HepG2 (cell line): ENCODE results near the gene STUB1. TPM values are rescaled to one million over a fixed set of nuclear protein-coding genes. Genes with fewer than 3 reads are reported as not detected.

Experiments
- ATAC-seq: fragments of 200-7000 bp; cut with Tn5 transposase; 3 replicates; pipeline ENCODE4 v1.9.1; 2020; ENCODE audit warnings: mild to moderate bottlenecking, moderate library complexity
- BruUV-seq: library from RNA; stranded (reverse); fragments of 400-500 nt; replicated peaks from 2 replicates; lab custom pipeline; 2021; lab: Mats Ljungman, UMichigan
- CTCF ChIA-PET: fragments of 300-600 bp; formaldehyde crosslinking; extraction: SDS; loops from one replicate; lab custom pipeline; 2021; ENCODE audit warnings: low total read pairs, inconsistent platforms, low intra/inter-chr PET ratio; lab: Yijun Ruan, JAX
- POLR2A ChIA-PET: fragments of 350-600 bp; sonication (Branson Sonifier 250); formaldehyde crosslinking; loops from one replicate; lab custom pipeline; 2020; ENCODE audit warnings: antibody characterized with exemption, inconsistent platforms; lab: Yijun Ruan, JAX
- DNase-seq: peaks from one replicate; pipeline ENCODE4 v3.0.0-alpha.2; 2015; ENCODE audit warnings: low spot score
- FAIRE-seq: peaks from 3 replicates; lab custom pipeline; 2011; peaks lifted over from hg19 to GRCh38; lab: Jason Lieb, UNC
- H2AFZ ChIP-seq: one replicate; pipeline ENCODE4 v1.6.1; 2011; ENCODE audit warnings: low read length, inconsistent platforms
- H3K27ac ChIP-seq: fragments of 300-600 bp; 3 replicates; pipeline ENCODE4 v1.8.0; 2011; ENCODE audit warnings: mixed run types, mild to moderate bottlenecking, mixed read lengths, low read length, inconsistent platforms; ENCODE audit not compliant: insufficient read depth; ENCODE audit errors: extremely low read length
- H3K27me3 ChIP-seq, 2 experiments: fragments of 200-600 bp in 1 of 2; 2 replicates in 1 of 2; 3 replicates in 1 of 2; pipeline versions ENCODE4 v1.6.0 to v1.8.0; 2011; ENCODE audit warnings: low read length in 2 of 2, mild to moderate bottlenecking in 2 of 2, moderate library complexity in 2 of 2, inconsistent platforms in 1 of 2; ENCODE audit not compliant: insufficient read depth in 2 of 2, control insufficient read depth in 1 of 2
- H3K36me3 ChIP-seq, 2 experiments: fragments of 200-600 bp in 1 of 2; replicated peaks in 1 of 2; 2 replicates in 1 of 2; 3 replicates in 1 of 2; pipeline versions ENCODE4 v1.5.1 to v1.8.0; 2011; ENCODE audit warnings: low read length in 2 of 2, inconsistent platforms in 1 of 2; ENCODE audit not compliant: insufficient read depth in 2 of 2, control insufficient read depth in 1 of 2
- H3K4me1 ChIP-seq: 2 replicates; pipeline ENCODE4 v1.5.1; 2012; ENCODE audit warnings: low read length, inconsistent platforms; ENCODE audit not compliant: insufficient read depth
- H3K4me2 ChIP-seq: 2 replicates; pipeline ENCODE4 v1.6.0; 2011; ENCODE audit warnings: low read depth, low read length, inconsistent platforms
- H3K4me3 ChIP-seq, 3 experiments: fragments of 200-600 bp in 1 of 3; sonication (generic), shearing (Covaris generic) in 1 of 3; replicated peaks in 1 of 3; 2 replicates each; pipeline ENCODE4 v1.5.1; 2011 to 2016; ENCODE audit warnings: low read length in 3 of 3, inconsistent platforms in 2 of 3, low read depth in 2 of 3, mild to moderate bottlenecking in 2 of 3, control low read depth in 1 of 3, mixed read lengths in 1 of 3; ENCODE audit not compliant: insufficient read depth in 1 of 3
- H3K79me2 ChIP-seq: one replicate; pipeline ENCODE4 v1.6.1; 2011; ENCODE audit warnings: low read length, inconsistent platforms; ENCODE audit not compliant: insufficient read depth
- H3K9ac ChIP-seq: 2 replicates; pipeline ENCODE4 v1.6.0; 2011; ENCODE audit warnings: mild to moderate bottlenecking, low read depth, low read length, inconsistent platforms; ENCODE audit not compliant: insufficient read depth
- H3K9me3 ChIP-seq: 2 replicates; pipeline ENCODE4 v1.5.1; 2012; ENCODE audit warnings: mild to moderate bottlenecking, low read length
- H4K20me1 ChIP-seq: 2 replicates; pipeline ENCODE4 v1.6.0; 2011; ENCODE audit warnings: inconsistent platforms, mild to moderate bottlenecking, low read length, moderate library complexity; ENCODE audit not compliant: insufficient read depth
- ERF ChIP-seq: IDR thresholded peaks from 2 replicates; pipeline ENCODE4 v1.6.1; 2018; ENCODE audit warnings: missing biosample characterization, missing genetic modification reagents
- GABPA ChIP-seq, 2 experiments: IDR thresholded peaks; 2 replicates each; pipeline ENCODE4 v1.6.1; 2011 to 2016; ENCODE audit warnings: low read depth in 2 of 2, low read length in 1 of 2, missing biosample characterization in 1 of 2, missing genetic modification characterization in 1 of 2
- IRF2 ChIP-seq: IDR thresholded peaks from 2 replicates; pipeline ENCODE4 v1.6.1; 2018; ENCODE audit warnings: missing genetic modification reagents, missing compliant biosample characterization
- MTA1 ChIP-seq: sonication (generic); formaldehyde crosslinking; IDR thresholded peaks from 2 replicates; pipeline ENCODE4 v1.4.0; 2020; ENCODE audit warnings: missing genetic modification reagents, mild to moderate bottlenecking, borderline replicate concordance
- NRL ChIP-seq: sonication (generic); formaldehyde crosslinking; IDR thresholded peaks from 2 replicates; pipeline ENCODE4 v1.5.0; 2020; ENCODE audit warnings: missing genetic modification reagents, mild to moderate bottlenecking, moderate library complexity, borderline replicate concordance
- SATB2 ChIP-seq: sonication (generic); formaldehyde crosslinking; IDR thresholded peaks from 2 replicates; pipeline ENCODE4 v1.5.0; 2020; ENCODE audit warnings: missing genetic modification reagents
- YY1 ChIP-seq: IDR thresholded peaks from 2 replicates; pipeline ENCODE4 v1.6.1; 2011; ENCODE audit warnings: low read length, low read depth, moderate library complexity, mild to moderate bottlenecking; ENCODE audit not compliant: insufficient read depth, insufficient replicate concordance
- ZNF24 ChIP-seq: fragments of 450-650 bp; IDR thresholded peaks from 2 replicates; pipeline ENCODE4 v1.6.1; 2017; ENCODE audit warnings: antibody characterized with exemption, mild to moderate bottlenecking
- WGBS: methylation state at CpG from one replicate; pipeline ENCODE4 v1.1.6; 2017; ENCODE audit warnings: low lambda C conversion rate; 5-methylcytosine and 5-hydroxymethylcytosine counted together
- in situ Hi-C: cut with HindIII; loops from 2 replicates; pipeline ENCODE4 v1.10.0; 2017; ENCODE audit warnings: low pct_unique_long_range_greater_than_20kb; ENCODE audit not compliant: extremely low pct_ligation_motif_present
- intact Hi-C: fragments of 100-400 bp; cut with micrococcal nuclease; formaldehyde crosslinking; loops from one replicate; pipeline ENCODE4 v1.10.0; 2022; ENCODE audit not compliant: unreplicated experiment
- polyA plus RNA-seq, 8 experiments: library from polyadenylated mRNA; depleted of rRNA in 3 of 8; stranded (reverse) in 7 of 8; unstranded in 1 of 8; fragments of >200 nt; fragmentation: Illumina TruSeq in 4 of 8; extraction: Trizol in 4 of 8; gene quantifications; 2 replicates each; pipeline versions ENCODE4 v1.2.1 to v1.2.3, GENCODE V29; 2011 to 2016; ENCODE audit warnings: low read depth in 4 of 8, missing spikeins in 1 of 8, mixed read lengths in 1 of 8; ENCODE audit not compliant: insufficient read depth in 1 of 8
- total RNA-seq, 5 experiments: library from RNA; depleted of rRNA; stranded (reverse); fragments of >200 nt; fragmentation: Illumina TruSeq; extraction: Trizol; gene quantifications; 2 replicates each; pipeline ENCODE4 v1.2.3, GENCODE V29; 2016; ENCODE audit warnings: low read depth in 1 of 5
- TF ChIP-seq, protein P1 (sequence below): sonication (generic); formaldehyde crosslinking; IDR thresholded peaks from 2 replicates; pipeline ENCODE4 v1.4.0; 2020; ENCODE audit warnings: missing genetic modification reagents, borderline replicate concordance
- TF ChIP-seq, protein P2 (sequence below): sonication (generic); formaldehyde crosslinking; IDR thresholded peaks from 2 replicates; pipeline ENCODE4 v1.5.0; 2020; ENCODE audit warnings: mild to moderate bottlenecking, missing genetic modification reagents, borderline replicate concordance

The STUB1 gene
- total and polyA plus RNA-seq, 2 of the 13 experiments (the other 11 are each of a cell fraction or from before 2014, with no cell fraction given): 52.9 to 78.2 TPM

- TF ChIP-seq, protein P1, sequence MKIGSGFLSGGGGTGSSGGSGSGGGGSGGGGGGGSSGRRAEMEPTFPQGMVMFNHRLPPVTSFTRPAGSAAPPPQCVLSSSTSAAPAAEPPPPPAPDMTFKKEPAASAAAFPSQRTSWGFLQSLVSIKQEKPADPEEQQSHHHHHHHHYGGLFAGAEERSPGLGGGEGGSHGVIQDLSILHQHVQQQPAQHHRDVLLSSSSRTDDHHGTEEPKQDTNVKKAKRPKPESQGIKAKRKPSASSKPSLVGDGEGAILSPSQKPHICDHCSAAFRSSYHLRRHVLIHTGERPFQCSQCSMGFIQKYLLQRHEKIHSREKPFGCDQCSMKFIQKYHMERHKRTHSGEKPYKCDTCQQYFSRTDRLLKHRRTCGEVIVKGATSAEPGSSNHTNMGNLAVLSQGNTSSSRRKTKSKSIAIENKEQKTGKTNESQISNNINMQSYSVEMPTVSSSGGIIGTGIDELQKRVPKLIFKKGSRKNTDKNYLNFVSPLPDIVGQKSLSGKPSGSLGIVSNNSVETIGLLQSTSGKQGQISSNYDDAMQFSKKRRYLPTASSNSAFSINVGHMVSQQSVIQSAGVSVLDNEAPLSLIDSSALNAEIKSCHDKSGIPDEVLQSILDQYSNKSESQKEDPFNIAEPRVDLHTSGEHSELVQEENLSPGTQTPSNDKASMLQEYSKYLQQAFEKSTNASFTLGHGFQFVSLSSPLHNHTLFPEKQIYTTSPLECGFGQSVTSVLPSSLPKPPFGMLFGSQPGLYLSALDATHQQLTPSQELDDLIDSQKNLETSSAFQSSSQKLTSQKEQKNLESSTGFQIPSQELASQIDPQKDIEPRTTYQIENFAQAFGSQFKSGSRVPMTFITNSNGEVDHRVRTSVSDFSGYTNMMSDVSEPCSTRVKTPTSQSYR (CRISPR knock-in tag): peak; percentile 34; the same call in 1 of the 2 replicates
- peak; percentile 10 for TF ChIP-seq YY1
These were observed 5.0 kb upstream of the STUB1 start, which contains the start of gene RHBDL1 (continued) for GRCh38 chr16:674968-675883.

DNA sequence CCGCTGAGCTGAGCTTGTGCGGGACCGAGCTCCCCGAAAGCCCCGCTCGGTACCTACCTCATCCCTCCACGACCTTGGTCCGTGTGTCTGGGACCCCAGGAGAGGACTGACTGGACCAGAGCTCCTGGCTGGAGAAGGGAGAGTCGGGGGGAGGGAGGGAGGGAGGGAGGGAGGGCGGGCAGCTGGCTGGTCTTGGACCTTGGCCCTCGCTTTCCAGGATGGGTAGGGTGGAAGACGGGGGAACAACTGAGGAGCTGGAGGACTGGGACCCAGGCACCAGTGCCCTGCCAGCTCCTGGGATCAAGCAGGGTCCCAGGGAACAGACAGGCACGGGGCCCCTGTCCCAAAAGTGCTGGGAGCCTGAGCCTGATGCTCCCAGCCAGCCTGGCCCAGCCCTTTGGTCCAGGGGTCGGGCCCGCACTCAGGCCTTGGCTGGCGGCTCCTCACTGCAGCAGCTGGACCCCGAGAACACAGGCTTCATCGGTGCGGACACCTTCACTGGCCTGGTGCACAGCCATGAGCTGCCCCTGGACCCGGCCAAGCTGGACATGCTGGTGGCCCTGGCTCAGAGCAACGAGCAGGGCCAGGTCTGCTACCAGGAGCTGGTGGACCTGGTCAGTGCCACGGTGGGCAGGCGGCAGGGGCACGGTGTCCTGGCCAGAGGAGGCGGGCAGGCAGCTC lies 4.2 kb upstream of the STUB1 start:
- H3K9me3 ChIP-seq: no peaks in the 10 kb centered on the region
- ChIA-PET CTCF (no interaction called here), POLR2A (interaction anchor here (0.8 to 1.9 kb wide), 6 partner anchors 8 to 44 kb away, joined by 3 to 12 read pairs (median 4); partner anchors contain the start of genes RHOT2, WDR24 and WDR90)
- no peak for DNase-seq
- intact Hi-C loops (no loop called here), in situ Hi-C loops (no loop called here)
- H2AFZ ChIP-seq: no peak overlapping the region
- peaks cover 36% of the 10 kb centered on the region for H3K4me1 ChIP-seq
- no peaks in the 10 kb centered on the region; a peak in 1 of 5 replicates for H3K27me3 ChIP-seq
- no TSS peak for BruUV-seq
- peak overlapping the region; percentile 60 for H3K27ac ChIP-seq
- peak overlapping the region; percentile 87 for H3K4me2 ChIP-seq
- H3K4me3 ChIP-seq: peak overlapping the region; percentile 42 to 74 (median 52); a peak in 5 of 6 replicates
- ATAC-seq: peak; percentile 10
- H4K20me1 ChIP-seq: 0 out of 2 replicates have a peak, but pooled peaks cover under 1% of the 10 kb centered on the region
- 4% methylated on average over 4 of the region's 25 CpGs for WGBS
- peaks cover 3% of the 10 kb centered on the region for H3K79me2 ChIP-seq
- FAIRE-seq: no peak
- H3K9ac ChIP-seq: peak overlapping the region; percentile 58
- H3K36me3 ChIP-seq: peaks cover 14 to 24% of the 10 kb centered on the region in 2 experiments; a peak in 4 of 5 replicates
- 0 out of 2 replicates have a peak, but pooled peaks have one; percentile 17 for TF ChIP-seq IRF2 (CRISPR knock-in tag)
- TF ChIP-seq NRL (CRISPR knock-in tag): 0 out of 2 replicates have a peak, but pooled peaks have one; percentile 31
- 0 out of 2 replicates have a peak, but pooled peaks have one; percentile 29 for TF ChIP-seq ERF (CRISPR knock-in tag)
- no peak for TF ChIP-seq GABPA (IDR thresholded peaks at IDR 0.05; ENCODE audit: low read depth, low read length)
- TF ChIP-seq GABPA (CRISPR knock-in tag; IDR thresholded peaks at IDR 0.05; ENCODE audit: low read depth): peak; percentile 25; the same call in 1 of the 2 replicates
- no peak for TF ChIP-seq SATB2 (CRISPR knock-in tag)
- no peak for TF ChIP-seq ZNF24
- TF ChIP-seq, protein P2, sequence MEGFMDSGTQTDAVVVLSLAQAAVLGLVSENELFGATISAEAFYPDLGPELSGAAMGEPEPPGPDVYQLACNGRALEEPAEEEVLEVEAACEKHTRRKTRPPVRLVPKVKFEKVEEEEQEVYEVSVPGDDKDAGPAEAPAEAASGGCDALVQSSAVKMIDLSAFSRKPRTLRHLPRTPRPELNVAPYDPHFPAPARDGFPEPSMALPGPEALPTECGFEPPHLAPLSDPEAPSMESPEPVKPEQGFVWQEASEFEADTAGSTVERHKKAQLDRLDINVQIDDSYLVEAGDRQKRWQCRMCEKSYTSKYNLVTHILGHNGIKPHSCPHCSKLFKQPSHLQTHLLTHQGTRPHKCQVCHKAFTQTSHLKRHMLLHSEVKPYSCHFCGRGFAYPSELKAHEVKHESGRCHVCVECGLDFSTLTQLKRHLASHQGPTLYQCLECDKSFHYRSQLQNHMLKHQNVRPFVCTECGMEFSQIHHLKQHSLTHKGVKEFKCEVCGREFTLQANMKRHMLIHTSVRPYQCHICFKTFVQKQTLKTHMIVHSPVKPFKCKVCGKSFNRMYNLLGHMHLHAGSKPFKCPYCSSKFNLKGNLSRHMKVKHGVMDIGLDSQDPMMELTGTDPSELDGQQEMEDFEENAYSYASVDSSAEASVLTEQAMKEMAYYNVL: peak; percentile 45; the same call in 1 of the 2 replicates
- TF ChIP-seq MTA1 (CRISPR knock-in tag): no peak
